Activated T-cell treated with anti-CD3 and anti-CD28 coated beads, Interleukin-2, amount 50 U/mL, for 4 hours (primary cell): ENCODE measurements around the gene CSNK1A1L. TPM values are rescaled to one million over a fixed set of nuclear protein-coding genes. Genes with fewer than 3 reads are reported as not detected.
"Not testable (repeated sequence)": the region's sequence is repeated elsewhere in the genome, so short reads cannot be mapped to it uniquely, and the experiment has no call there.

Experiments used
- ATAC-seq, 2 donors: fragments of 200-7000 bp; cut with Tn5 transposase; one replicate each; pipeline ENCODE4 v1.10.0; 2021
- DNase-seq: peaks from one replicate; pipeline ENCODE4 v3.0.0-alpha.2; 2020
- H3K27me3 Mint-ChIP-seq: one replicate; pipeline ENCODE4 v1.8.0; 2021; ENCODE audit warnings: low read depth, mixed read lengths
- H3K36me3 Mint-ChIP-seq: one replicate; pipeline ENCODE4 v1.8.0; 2022; ENCODE audit warnings: mixed read lengths; ENCODE audit not compliant: insufficient read depth
- H3K4me1 Mint-ChIP-seq: one replicate; pipeline ENCODE4 v1.8.0; 2021; ENCODE audit warnings: low read depth, mixed read lengths
- H3K4me3 Mint-ChIP-seq: one replicate; pipeline ENCODE4 v1.8.0; 2021; ENCODE audit warnings: mild to moderate bottlenecking, moderate library complexity, mixed read lengths
- H3K9me3 Mint-ChIP-seq: one replicate; pipeline ENCODE4 v1.8.0; 2021; ENCODE audit warnings: mixed read lengths
- total RNA-seq, 3 donors: library from RNA; stranded (reverse); gene quantifications; one replicate each; pipeline ENCODE4 v1.2.1, GENCODE V29; 2021

The CSNK1A1L gene
- total RNA-seq, 3 donors from 2014 or later: not detected

DNA sequence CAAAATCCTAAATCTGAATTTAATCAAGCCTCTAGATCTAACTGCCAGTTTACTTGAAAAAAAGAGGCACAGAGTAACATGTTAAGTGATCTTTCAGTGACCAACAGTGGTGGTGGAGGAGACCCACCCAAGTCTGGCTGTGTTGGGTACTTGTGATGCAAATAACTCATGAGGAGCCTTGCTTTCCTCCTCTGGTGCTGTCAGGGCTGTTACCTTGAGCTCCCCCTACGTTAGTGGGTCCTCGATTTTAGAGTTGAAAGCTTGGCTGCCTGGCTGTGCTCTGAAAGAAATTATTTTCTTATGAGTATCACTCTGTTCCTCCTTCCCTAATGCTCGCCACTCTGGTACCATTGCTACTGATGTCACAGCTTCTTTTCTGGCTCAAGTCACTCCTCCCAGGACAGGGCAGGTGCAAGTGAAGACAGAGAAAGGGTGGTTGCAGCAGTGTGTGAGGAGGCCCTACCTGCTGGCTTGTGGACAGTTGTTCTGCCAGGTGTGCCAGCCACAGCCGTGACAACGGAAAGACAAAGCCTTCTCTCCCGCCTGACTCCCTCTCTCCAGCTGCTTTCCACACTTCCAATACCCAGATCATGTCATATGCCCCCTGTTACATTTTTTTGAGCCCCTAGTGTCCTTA lies 39.5 kb downstream of the CSNK1A1L start:
- Mint-ChIP-seq H3K4me3 (no peak overlapping the region), H3K4me1 (no peaks in the 10 kb centered on the region), H3K9me3 (no peaks in the 10 kb centered on the region), H3K27me3 (peaks cover 5% of the 10 kb centered on the region), H3K36me3 (no peaks in the 10 kb centered on the region)
- DNase-seq (no peak), ATAC-seq (no peak)

DNA sequence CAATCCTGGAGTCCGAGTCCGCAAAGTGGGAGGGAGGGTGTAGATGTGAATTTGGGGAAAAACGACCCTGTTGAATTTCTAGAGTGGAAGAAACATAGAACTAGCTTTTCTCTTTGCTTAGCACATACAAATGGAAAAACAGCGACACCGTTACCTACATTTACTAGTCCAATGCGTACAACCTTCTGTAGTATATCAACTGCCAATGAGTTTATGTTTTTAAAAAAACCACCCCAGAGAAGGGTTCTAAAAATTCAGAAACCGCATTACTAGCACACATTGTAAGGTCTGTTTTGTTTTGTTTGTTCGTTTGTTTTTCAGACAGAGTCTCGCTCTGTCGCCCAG lies 45.6 kb downstream of the CSNK1A1L start:
- peaks cover 25% of the 10 kb centered on the region for H3K4me1 Mint-ChIP-seq

DNA sequence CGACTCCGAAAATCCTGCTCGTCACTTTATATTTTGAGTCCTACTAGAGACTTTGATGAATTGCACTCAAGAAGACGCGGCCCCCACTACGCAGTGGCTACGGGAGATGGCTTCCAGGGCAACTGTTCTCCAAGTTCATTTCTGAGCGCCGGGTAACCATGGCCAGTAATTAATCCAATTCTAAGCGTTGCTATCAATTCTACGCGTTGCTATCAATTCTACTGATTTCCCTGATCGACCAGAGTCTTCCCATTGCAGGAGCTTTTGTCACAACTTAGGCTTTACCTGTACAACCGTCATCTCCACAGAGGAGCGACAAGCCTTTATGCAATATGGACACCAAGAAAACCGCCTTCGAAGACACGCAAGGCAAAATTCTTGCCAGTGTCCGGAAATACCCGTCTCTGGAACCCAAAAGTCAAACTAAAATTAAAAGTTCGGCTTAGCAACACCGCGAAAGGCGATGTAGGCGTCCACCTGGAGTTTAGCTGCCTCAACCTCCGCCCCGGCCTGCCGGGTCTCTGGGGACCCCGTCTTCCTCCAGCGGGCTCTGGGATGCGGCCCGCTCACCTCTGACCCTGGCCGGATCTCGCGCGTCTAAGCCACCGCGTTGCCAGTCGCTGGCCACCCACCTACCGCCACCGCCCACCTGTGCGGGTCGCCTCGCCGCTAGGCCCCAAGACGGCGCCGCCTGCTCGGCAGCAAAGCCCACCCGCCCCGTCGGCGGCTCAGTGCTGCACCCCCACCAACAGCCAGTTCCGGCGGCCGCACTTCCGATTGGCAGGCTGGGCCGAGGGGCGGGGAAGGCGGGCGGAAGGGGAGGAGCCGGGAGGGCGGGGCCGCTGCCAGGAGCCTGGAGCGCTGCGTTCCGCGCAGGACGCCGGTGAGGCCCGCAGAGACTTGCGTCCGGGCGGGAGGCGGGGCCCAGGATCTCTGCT lies 46.3 kb downstream of the CSNK1A1L start, which contains the start of gene SUPT20H:
SUPT20H (minus strand) TSS at position 779 of the 938 bp plus-strand sequence. CDS start 8,198 bp downstream, outside the sequence.
- peaks cover 31% of the 10 kb centered on the region for H3K4me1 Mint-ChIP-seq
- peak within 1 kb of the TSS; percentile 92 for H3K4me3 Mint-ChIP-seq
- H3K27me3 Mint-ChIP-seq: peaks cover 1% of the 10 kb centered on the region
- H3K36me3 Mint-ChIP-seq: peaks cover 9% of the 10 kb centered on the region
- ATAC-seq (peak; percentile 98 to 99), DNase-seq (peak; percentile 92)
- no peaks in the 10 kb centered on the region for H3K9me3 Mint-ChIP-seq

More for the DNA sequence above, 45.6 kb downstream of the CSNK1A1L start:
- H3K36me3 Mint-ChIP-seq: peaks cover 9% of the 10 kb centered on the region
- H3K27me3 Mint-ChIP-seq: peaks cover 1% of the 10 kb centered on the region
- DNase-seq (no peak), ATAC-seq (peak; percentile 19 to 20)
- H3K9me3 Mint-ChIP-seq: no peaks in the 10 kb centered on the region
- H3K4me3 Mint-ChIP-seq: peak overlapping the region; percentile 92

- not testable (repeated sequence) for DNase-seq, ATAC-seq, H3K27me3 Mint-ChIP-seq, H3K4me3 Mint-ChIP-seq, H3K9me3 Mint-ChIP-seq
- Mint-ChIP-seq H3K36me3 (peaks cover 16% of the 10 kb centered on the region), H3K4me1 (peaks cover 53% of the 10 kb centered on the region)
These were observed 49.2 kb downstream of the CSNK1A1L start for GRCh38 chr13:37056228-37056627.

Other genes with a start within 250 kb of the CSNK1A1L start
- not detected for gene SMAD9, start 185.4 kb downstream of the CSNK1A1L start, total RNA-seq
- gene ALG5, start 106.3 kb downstream of the CSNK1A1L start, total RNA-seq: 10 to 100 TPM; 46.1 to 50.8 (median 49.3) TPM
- gene EXOSC8, start 104.9 kb downstream of the CSNK1A1L start, total RNA-seq: 100 to 1,000 TPM; 123 to 153 (median 134) TPM
- 10 to 100 TPM; 44.4 to 51.8 (median 45.6) TPM for gene SUPT20H, start 46.0 kb downstream of the CSNK1A1L start, total RNA-seq